ENCODE results near the gene TYRO3.
"Not testable (repeated sequence)": the region's sequence is repeated elsewhere in the genome, so short reads cannot be mapped to it uniquely, and the experiment has no call there.

TYRO3 gene

DNA sequence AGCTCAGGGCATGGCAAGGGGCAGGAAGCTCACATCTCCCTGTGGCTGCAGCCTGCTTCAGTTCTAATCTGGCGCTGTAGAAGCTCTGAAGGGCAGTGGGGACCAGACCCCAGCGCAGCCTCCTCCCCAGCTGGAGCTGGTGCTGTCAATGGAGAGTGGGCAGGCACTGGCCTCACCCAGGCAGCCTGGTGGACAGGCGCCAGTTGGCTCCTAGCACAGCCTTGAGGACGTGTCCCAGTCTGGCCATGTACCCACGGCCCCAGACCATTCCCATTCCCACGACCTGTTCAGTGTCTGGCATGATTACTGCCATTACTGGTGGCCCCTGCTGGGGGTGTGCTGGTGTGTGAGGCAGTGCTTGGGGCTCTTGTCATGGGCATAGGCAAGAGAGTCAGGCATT lies 16.3 kb downstream of the TYRO3 start:
- no peak for DNase-seq

GRCh38 chr15:41577863-41578735 lies 19.1 kb downstream of the TYRO3 start:
- no peak for DNase-seq

GRCh38 chr15:41578736-41579383 lies 19.8 kb downstream of the TYRO3 start:
- DNase-seq = no peak

GRCh38 chr15:41581110-41581509 lies 22.1 kb downstream of the TYRO3 start:
- DNase-seq = no peak

DNA sequence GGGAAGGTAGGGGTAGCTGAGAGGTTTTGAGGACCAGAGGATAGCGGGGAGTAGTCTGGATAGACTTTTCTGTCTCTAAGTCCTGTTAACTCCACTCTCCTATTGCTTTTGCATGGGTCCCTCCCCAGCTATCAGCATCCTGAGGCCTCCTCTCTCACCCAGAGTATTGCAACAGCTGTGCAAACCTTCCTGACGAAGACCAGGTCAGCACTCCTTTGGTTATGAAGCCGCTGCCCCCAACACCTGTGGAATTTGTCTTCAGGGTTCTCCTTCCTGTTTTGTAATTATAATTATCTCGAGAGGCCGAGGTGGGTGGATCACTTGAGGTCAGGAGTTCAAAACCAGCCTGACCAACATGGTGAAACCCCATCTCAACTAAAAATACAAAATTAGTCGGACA lies 24.8 kb downstream of the TYRO3 start:
- DNase-seq = no peak

DNA sequence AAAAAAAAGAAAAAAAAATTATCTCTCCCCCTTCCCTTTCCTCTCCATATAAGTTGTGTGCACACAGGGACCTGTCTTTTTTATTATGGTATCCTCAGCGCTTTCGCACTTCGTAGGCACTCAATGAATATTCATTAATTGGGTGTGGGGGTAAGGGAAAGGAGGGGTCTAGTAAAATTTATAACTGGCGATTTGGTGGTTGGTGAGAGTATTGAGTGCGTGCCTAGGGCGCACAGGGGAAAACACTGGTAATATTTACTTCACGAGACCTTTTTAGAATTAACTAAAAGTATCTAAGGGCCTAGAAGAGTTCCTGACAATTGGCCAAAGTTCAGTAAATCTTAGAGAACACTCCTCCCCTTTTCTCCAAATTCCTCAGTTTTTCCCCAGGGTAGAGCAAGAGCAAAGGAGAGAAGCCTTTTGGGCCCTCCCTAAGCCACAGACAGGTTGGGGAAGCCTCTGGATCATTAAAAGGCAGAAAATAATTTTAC lies 25.7 kb downstream of the TYRO3 start:
- no peak for DNase-seq

DNA sequence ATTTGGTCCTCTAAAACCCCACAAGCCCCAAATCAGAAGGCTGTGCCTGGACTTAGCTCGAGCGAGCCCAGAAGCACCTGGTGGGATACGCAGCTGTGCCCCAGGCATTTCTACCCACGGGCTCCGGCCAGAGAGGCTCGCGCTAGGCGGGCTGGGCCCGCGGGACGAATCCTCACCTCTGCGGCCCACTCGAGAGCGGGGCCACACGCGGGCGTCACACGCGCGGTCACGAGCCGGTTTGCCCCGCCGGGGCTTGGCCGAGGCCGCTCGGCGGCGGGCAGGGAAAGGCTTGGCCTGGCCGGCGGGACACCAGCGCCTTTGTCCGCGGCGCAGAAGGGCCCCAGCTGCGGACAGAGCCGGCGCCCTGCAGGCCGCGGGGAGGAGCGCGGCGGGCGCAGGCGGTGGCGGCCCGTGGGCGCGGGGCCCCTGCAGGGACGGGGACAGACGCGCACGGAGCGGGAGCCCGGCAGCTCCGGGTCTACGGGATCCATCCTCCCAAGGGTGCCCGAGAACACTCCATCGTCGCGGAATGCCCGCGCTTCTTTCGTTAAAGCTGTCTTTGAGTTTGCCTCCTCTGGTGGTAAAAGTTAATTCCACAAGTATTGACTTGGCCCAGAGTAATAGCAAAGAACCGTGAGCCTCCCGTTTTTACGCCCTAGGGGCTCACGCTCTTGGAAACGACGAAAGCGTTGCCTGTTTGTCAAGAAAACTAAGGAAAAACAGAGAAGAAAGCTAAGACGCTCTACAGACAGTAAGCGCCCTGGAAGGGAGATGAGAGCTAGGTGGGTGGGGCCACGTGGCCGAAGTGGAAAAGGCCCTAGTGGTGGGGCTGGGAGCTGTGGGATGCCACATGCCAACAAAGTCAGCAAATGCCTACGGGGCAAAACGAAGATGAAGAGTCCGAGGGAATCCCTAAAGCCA lies 26.4 kb downstream of the TYRO3 start:
- no peak for DNase-seq

GRCh38 chr15:41586531-41587282 lies 27.7 kb downstream of the TYRO3 start:
- DNase-seq = not testable (repeated sequence)

GRCh38 chr15:41589018-41589417 lies 30.0 kb downstream of the TYRO3 start:
- not testable (repeated sequence) for DNase-seq

GRCh38 chr15:41589571-41589970 lies 30.6 kb downstream of the TYRO3 start:
- not testable (repeated sequence) for DNase-seq

DNA sequence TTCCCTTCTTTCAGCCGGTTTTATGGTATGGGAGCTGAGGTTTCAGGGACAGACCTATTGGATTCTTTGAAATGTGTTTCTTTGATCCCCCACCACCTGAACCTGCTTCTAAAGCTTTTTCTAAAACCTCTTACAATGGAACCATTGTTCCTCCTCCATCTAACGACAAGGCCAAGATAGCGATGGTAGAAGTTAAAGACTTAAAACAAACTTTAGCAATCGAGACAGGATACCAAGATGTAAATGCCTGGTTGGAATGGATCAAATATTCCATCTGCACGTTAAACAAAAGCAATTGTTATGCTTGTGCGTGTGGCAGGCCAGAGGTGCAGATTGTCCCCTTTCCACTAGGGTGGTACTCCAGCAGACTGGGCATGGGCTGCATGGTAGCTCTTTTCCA lies 32.2 kb downstream of the TYRO3 start:
- DNase-seq = not testable (repeated sequence)

DNA sequence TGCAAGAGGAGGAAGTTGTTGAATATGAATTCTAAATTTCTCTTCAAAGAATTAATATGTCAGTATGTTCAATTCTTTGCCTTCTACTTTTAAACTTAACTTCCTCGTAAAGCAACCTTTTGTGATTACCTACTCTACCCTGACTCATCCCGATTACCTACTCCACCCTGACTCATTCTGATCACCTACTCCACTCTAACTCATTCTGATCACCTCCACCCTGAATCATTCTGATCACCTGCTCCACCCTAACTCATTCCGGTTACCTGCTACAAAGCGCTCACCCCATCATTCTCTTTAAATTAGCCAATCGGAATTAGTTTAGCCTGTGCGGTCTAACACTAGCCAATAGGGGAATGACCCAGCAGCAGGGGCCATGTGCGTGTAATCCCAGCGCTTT lies 33.7 kb downstream of the TYRO3 start:
- not testable (repeated sequence) for DNase-seq

GRCh38 chr15:41594801-41595746 lies 36.1 kb downstream of the TYRO3 start:
- DNase-seq = no peak

GRCh38 chr15:41596972-41597371 lies 38.0 kb downstream of the TYRO3 start:
- DNase-seq = no peak

- DNase-seq = no peak
These were observed 38.8 kb downstream of the TYRO3 start for GRCh38 chr15:41597787-41598186.

- no peak for DNase-seq
These were observed 40.0 kb downstream of the TYRO3 start for GRCh38 chr15:41599061-41599460.

GRCh38 chr15:41603411-41603935 lies 44.5 kb downstream of the TYRO3 start:
- no peak for DNase-seq

- DNase-seq = no peak
These were observed 45.2 kb downstream of the TYRO3 start for GRCh38 chr15:41603941-41604911.

DNA sequence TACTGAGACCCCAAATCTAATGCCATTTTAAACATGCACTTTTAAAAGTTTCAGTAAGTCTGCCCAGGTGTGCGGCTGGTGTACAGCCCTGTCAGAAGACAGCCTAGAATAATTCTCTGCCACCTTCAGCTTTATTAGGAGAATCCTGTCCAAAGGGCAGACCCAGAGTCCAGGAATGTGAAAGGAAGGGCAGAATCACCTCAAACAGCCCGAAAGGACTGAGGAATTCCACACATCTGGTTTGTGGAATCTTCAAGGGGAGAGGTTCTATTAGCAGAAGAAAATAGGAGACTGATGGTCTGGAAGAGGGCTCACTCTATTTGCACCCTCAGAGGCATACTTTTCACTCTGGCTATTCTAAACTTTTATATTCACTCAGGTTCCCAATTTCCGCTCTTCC lies 46.6 kb downstream of the TYRO3 start:
- no peak for DNase-seq

DNA sequence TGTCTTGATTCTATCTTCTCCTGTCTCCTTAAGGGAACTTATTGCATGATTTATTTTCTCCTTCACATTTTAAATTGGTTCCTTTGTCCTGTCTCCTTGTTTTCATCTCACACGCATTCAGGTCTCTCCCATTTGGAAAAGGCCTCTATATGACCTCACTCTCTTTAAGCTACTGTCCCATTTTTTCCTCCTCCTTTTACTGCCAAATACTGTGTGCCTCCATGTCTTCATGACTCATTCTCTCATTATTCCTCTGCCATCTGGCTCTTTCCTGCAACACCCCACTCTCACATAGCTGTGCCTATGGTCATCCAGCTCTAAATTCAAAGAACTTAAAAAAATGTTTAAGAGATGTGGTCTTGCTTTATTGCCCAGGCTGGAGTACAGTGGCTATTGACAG lies 48.0 kb downstream of the TYRO3 start:
- no peak for DNase-seq

All from NCI-H1417 treated with DMSO at 0.1 percent for 48 hours (cell line).